ENCODE measurements around the gene HYLS1.

GRCh38 chr11:125934473-125934872 lies 47.0 kb downstream of the HYLS1 start:
- TF ChIP-seq, protein P1, sequence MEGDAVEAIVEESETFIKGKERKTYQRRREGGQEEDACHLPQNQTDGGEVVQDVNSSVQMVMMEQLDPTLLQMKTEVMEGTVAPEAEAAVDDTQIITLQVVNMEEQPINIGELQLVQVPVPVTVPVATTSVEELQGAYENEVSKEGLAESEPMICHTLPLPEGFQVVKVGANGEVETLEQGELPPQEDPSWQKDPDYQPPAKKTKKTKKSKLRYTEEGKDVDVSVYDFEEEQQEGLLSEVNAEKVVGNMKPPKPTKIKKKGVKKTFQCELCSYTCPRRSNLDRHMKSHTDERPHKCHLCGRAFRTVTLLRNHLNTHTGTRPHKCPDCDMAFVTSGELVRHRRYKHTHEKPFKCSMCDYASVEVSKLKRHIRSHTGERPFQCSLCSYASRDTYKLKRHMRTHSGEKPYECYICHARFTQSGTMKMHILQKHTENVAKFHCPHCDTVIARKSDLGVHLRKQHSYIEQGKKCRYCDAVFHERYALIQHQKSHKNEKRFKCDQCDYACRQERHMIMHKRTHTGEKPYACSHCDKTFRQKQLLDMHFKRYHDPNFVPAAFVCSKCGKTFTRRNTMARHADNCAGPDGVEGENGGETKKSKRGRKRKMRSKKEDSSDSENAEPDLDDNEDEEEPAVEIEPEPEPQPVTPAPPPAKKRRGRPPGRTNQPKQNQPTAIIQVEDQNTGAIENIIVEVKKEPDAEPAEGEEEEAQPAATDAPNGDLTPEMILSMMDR (IDR thresholded peaks at IDR 0.05): no peak
- TF ChIP-seq EP300 (IDR thresholded peaks at IDR 0.05) (no peak), POLR2A (IDR thresholded peaks at IDR 0.05) (no peak)
